ENCODE data around the gene TMUB2.

GRCh38 chr17:44144966-44145739 lies 41.6 kb upstream of the TMUB2 start:
- TF ChIP-seq POLR2A (IDR thresholded peaks at IDR 0.05) = no peak
- no peak for TF ChIP-seq CTCF (IDR thresholded peaks at IDR 0.05)
- no peak for TF ChIP-seq EP300 (IDR thresholded peaks at IDR 0.05)
- peak in 1 of 2 donors; percentile 29 for TF ChIP-seq POLR2AphosphoS5 (IDR thresholded peaks at IDR 0.05)

All from upper lobe of left lung (tissue), 4 donors.